Coronary artery (tissue), 2 donors: ENCODE data around the gene ELMO2.
A peak's percentile ranks its signal among the peaks of the same experiment; 100 is the strongest.

Experiments used
- DNase-seq: peaks from one replicate; pipeline ENCODE4 v3.0.0-alpha.2; 2017; ENCODE audit warnings: low spot score
- H3K27ac ChIP-seq, 2 donors: fragments of 200-600 bp; sonication (generic); one replicate each; pipeline ENCODE4 v1.5.1; 2016 to 2019
- H3K4me3 ChIP-seq: fragments of 200-600 bp; sonication (generic); 2 replicates; pipeline ENCODE4 v1.5.1; 2016; ENCODE audit warnings: mild to moderate bottlenecking, moderate library complexity
- CTCF ChIP-seq: fragments of 200-600 bp; sonication (generic); IDR thresholded peaks from one replicate; pipeline ENCODE4 v1.5.1; 2019; ENCODE audit warnings: antibody characterized with exemption

The ELMO2 gene

GRCh38 chr20:46346770-46347169 lies 59.6 kb downstream of the ELMO2 start:
- no peak for DNase-seq
- Histone ChIP-seq H3K4me3 (no peak overlapping the region), H3K27ac (no peak overlapping the region)
- no peak for TF ChIP-seq CTCF

- Histone ChIP-seq H3K27ac (no peak overlapping the region), H3K4me3 (no peak overlapping the region)
- no peak for TF ChIP-seq CTCF
- no peak for DNase-seq
These were observed 61.8 kb downstream of the ELMO2 start for GRCh38 chr20:46344488-46345162.

- no peak for TF ChIP-seq CTCF
- no peak overlapping the region for H3K4me3 ChIP-seq
- DNase-seq = no peak
These were observed 62.4 kb downstream of the ELMO2 start for GRCh38 chr20:46343975-46344357.

GRCh38 chr20:46343348-46343974 lies 63.0 kb downstream of the ELMO2 start:
- no peak overlapping the region for H3K4me3 ChIP-seq
- H3K27ac ChIP-seq = no peak overlapping the region
- no peak for TF ChIP-seq CTCF
- no peak for DNase-seq

More at GRCh38 chr20:46343975-46344357, 62.4 kb downstream of the ELMO2 start:
- no peak overlapping the region for H3K27ac ChIP-seq

GRCh38 chr20:46342451-46343347 lies 63.7 kb downstream of the ELMO2 start:
- no peak overlapping the region for H3K27ac ChIP-seq
- peak overlapping the region; percentile 23 for H3K4me3 ChIP-seq
- no peak for TF ChIP-seq CTCF
- no peak for DNase-seq

GRCh38 chr20:46342010-46342378 lies 64.4 kb downstream of the ELMO2 start:
- Histone ChIP-seq H3K27ac (no peak overlapping the region), H3K4me3 (no peak overlapping the region)
- no peak for TF ChIP-seq CTCF
- no peak for DNase-seq
